Activated CD4-positive, alpha-beta T cell treated with anti-CD3 and anti-CD28 coated beads for 48 hours (primary cell): ENCODE results near the gene TMBIM4.
"Not testable (repeated sequence)": the region's sequence is repeated elsewhere in the genome, so short reads cannot be mapped to it uniquely, and the experiment has no call there.

ENCODE experiments used
- DNase-seq: peaks from one replicate; pipeline ENCODE4 v3.0.0-alpha.2; 2020

The TMBIM4 gene

DNA sequence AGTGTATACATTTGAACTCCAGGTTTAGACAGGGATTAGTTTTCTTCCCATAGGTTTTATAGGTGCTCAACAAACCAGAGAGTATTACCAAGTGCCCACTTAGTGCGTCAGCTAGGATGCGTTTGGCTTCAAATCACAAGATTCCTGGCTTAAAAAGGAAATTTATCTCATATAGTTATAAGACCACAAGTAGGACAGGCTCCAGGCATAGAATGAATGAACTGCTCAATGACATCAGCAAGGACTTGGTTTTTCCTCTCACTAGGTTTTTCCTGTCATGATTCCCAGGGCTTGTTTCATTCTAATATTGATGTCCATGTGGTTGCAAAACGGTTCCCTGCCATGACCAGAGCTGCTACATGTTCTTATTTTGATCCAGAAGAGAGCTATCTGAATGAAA lies 13.2 kb upstream of the TMBIM4 start:
- no peak for DNase-seq

DNA sequence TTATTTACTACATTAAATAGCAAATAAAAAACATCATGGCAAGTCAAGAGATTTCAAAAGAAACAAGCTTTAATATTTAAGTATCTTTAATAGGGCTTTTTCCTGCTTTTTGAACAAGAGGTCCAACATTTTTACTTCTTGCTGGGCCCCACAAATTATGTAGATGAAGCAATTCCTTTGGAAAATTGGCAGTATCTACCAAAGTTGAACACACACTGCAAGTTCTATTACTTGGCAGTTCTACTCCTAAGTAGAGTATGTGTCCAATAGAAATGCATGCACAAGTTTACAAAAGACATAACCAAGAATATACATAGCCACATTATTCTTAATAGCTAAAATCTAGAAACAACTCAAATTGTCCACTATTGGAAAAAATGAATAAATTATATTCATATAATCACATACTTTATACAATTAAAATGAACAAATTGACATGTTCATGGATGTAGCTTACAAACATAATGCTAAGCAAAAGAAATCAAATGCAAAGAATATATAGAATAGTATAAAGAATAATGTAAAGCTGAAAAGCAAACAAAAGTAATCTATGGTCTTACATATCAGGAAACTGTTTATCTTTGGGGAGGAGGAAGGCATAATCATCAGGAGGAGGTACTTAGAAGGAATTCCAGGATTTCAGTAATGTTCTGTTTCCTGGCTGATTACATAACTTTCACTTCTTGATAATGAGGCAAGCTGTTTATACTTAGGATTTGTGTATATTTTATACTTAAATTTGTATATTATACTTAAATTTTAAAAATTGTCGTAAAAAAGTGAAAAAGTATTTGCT lies 6.5 kb upstream of the TMBIM4 start:
- no peak for DNase-seq

DNA sequence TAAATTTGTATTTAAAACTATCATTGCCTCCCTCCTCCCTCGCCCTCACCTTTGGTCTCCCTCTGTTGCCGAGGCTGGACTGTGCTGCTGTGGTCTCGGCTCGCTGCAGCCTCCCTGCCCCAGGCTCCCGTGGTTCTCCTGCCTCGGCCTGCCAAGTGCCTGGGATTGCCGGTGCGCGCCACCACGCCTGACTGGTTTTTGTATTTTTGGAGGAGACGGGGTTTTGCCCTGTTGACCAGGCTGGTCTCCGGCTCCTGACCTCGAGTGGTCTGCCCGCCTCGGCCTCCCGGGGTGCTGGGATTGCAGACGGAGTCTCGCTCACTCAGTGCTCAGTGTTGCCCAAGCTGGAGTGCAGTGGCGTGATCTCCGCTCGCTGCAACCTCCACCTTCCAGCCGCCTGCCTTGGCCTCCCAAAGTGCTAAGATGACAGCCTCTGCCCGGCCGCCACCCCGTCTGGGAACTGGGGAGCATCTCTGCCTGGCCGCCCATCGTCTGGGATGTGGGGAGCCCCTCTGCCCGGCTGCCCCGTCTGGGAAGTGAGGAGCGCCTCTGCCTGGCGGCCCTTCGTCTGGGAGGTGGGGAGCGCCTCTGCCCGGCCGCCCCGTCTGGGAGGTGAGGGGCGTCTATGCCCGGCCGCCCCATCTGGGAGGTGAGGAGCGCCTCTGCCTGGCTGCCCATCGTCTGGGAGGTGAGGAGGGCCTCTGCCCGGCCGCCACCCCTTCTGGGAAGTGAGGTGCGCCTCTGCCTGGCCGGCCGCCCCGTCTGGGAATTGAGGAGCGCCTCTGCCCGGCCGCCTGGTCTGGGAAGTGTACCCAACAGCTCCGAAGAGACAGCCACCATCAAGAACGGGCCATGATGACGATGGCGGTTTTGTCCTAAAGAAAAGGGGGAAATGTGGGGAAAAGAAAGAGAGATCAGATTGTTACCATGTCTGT lies 4.9 kb upstream of the TMBIM4 start:
- DNase-seq, result not testable (repeated sequence)

DNA sequence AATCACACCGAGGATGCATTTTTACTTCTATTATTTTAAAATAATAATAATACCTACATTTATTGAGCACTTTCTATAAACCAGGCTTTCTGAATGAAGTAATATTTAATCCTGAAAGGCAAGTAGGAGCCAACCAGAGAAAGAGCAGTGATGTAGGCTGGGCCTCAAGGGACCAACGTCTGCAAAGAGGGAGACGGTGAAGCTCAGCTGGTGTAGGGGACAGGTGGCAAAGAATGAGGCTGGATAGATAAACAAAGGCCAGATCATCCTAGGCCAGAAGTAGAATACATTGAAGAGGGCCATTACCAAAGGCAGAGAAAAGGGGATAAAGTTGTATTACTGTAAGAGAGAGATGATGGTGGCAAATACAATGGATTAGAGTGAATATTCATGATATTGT lies 810 bp upstream of the TMBIM4 start:
- DNase-seq, result no peak

DNA sequence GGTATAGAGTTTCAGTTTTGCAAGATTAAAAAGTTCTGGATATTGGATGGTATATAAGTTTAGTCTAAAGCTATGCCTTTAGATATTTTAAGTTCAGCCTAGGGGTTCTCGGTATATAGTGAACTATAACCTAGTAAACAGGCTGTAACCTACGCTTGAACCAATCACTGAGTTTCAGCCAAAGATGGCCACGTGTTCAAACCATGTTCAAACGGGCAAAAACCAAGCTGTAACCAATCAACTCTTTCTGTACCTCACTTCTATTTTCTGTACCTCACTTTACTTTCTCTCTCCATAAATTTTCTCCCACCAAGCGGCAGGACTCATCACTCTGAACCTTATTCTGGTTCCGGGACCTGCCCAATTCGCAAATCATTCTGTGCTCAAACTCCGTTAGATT lies 1.4 kb downstream of the TMBIM4 start:
- DNase-seq, result no peak

- no peak for DNase-seq
Observed at GRCh38 chr12:66166561-66166960, 3.2 kb downstream of the TMBIM4 start.

DNA sequence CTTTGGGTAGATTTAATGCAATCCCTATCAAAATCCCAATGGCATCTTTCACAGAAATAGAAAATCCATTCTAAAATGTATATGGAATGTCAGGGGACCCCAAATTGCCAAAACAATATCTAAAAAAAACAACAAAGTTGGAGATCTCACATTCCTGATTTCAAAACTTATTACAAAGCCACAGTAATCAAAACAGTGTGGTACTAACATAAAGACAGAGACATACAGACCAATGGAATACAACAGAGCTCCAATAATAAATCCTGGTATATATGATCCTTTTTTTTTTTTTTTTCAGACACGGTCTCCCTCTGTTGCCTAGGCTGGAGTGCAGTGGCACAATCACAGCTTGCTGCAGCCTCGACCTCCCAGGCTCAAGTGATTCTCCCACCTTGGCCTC lies 4.7 kb downstream of the TMBIM4 start:
- DNase-seq, result no peak

DNA sequence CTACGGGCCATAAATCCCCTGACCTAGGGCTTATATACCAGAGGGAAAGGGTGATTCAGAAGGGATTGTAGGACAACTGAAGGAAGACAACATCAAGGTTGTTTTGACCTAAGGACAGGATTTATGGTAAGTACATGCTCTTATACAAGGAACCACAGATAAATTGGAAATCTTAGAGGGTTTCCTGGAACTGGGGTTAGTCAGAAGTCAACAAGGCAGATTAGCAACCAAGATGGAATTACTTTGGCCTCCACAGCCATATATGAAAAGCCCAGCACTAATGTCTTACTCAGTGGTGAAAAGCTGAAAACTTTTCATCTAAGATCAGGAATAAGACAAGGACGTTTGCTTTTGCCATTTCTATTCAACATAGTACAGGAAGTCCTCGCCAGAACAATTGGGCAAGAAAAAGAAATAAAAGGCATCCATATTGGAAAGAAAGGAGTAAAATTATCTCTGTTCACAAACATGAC lies 5.4 kb downstream of the TMBIM4 start:
- no peak for DNase-seq

GRCh38 chr12:66163289-66163688 lies 6.5 kb downstream of the TMBIM4 start:
- DNase-seq, result no peak

- no peak for DNase-seq
Observed at GRCh38 chr12:66162701-66163100, 7.1 kb downstream of the TMBIM4 start.

- no peak for DNase-seq
Observed at GRCh38 chr12:66160704-66161103, 9.1 kb downstream of the TMBIM4 start.

GRCh38 chr12:66159123-66159522 lies 10.7 kb downstream of the TMBIM4 start:
- DNase-seq, result no peak

- DNase-seq, result no peak
Observed at GRCh38 chr12:66156654-66157053, 13.1 kb downstream of the TMBIM4 start.

- DNase-seq, result no peak
Observed at GRCh38 chr12:66154776-66155175, 15.0 kb downstream of the TMBIM4 start.

DNA sequence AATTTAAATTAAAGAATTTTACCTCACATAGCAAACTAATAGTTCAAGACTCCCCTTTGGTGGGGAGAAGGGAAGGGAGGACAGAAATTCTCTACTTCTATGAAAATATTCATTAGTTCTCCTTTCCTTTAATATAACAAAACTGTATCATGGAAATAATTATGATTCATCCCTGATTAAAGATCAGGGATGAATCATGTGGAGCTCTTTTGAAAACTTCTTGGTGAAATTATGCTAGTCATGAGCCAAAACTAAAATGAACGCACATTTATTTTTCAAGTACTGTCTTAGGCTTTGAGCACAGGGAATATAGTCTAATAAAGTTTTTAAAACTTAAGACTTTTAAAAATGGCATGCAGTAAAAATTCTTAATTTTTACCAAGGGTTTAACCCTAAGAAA lies 17.1 kb downstream of the TMBIM4 start:
- DNase-seq, result no peak

DNA sequence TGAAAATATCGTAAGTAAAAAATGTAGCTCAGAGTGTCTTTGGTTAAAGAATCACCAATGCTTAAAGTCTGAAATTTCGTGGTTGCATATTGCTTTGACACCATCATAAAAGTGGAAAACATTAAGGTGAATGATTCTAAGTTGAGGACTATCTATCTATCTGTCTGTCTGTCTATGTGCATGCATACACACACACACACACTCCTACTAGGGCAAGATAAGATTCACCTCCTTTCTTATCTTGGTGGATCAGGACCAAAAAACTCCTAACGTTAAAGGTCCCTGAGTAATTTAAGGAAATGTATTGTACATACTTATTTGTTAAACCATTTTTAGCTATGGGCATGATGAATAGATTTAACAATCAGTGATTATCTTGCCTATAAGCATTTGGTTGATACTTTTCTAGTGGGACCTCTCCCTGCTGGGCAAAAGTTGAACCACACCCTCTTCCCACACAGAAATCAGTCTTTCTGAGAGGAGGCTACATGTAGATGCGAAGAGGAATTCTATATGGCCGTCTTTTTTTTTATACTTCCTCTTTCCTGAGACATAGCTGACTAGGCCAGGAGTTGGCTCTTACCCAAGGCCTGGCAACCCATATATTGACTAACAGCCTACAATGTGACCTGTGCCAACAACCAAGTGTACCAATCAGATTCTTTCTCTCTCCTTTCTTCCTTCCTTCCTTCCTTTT lies 19.9 kb downstream of the TMBIM4 start:
- DNase-seq, result no peak

DNA sequence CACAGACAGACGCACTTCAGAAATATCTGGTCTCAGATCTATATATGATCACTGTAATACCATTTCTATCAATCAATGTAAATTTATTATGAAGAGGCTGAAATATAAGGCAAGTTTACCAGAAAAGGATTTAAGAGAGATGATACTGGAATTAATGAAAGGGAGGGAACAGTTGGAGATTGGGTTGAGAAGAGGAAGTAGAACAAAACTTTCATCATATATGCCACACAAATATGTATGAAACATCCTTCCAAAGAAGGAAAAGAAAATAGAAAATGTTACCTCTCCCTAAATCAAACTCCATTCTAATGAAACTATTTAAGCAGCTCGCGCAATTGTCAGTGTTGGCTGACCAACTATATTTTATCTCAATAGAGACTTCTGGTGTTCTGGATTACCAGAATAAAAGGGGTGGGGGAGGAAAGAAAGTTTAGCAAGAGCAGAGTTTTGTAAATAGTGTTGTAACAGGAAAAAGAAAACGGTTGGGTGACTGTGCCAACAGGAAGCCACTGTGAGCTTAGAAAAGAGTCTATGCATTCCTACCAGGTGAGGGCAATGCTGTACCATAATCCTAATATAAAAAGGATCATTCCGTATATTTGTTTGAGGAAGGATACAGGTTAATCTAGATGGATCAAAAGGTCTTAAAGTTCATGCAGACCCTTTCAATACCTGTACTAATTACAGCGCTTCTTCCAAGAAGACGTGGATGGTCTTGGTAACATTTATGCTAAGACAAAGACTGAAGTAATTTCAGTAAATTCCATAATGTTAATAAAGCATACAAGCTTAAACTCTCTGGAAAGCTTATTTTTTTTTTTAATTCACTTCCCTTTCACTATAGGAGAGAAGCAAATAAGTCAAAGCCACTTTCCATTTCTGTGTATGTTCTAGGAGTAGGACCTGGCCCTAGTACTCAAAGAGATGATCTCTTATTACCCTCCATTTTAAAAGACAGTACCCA lies 24.7 kb downstream of the TMBIM4 start:
- DNase-seq, result no peak

DNA sequence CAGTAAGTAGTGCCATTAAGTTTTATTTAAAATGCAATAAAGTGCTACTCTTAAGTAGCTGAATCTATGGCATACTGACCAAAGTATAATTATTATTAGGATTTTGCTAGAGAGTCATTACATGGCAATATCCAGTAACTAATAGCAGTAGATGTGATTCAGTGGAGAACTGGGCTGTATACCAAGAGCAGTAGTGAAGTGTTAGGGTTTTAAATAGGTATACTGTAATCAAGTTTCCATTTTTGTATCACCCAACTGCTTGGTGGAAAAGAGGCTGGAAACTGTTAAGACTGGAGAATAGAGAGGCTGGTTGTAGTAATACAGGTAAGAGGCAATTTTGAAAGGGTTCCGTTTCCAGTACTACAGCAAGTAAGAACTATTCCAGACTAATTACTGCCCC lies 25.9 kb downstream of the TMBIM4 start:
- no peak for DNase-seq

DNA sequence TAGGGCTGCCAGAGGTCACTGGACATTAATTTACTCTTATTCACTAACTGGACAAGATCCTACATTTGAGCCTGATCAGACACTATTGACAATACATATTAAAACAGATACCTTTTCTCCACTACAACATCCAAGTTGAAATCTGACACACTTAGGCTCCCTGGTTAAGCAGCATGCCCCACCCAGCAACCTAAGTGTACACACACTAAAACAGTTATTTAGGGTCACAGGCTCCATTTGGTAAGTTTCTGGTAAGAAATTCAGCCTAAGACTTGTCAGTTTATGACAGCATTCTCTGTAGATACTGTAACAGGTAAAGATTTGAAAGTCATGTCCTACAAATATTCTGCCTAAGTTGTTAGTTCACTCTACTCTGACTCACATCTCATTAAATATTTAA lies 27.0 kb downstream of the TMBIM4 start:
- no peak for DNase-seq

GRCh38 chr12:66141299-66141698 lies 28.5 kb downstream of the TMBIM4 start:
- no peak for DNase-seq

DNA sequence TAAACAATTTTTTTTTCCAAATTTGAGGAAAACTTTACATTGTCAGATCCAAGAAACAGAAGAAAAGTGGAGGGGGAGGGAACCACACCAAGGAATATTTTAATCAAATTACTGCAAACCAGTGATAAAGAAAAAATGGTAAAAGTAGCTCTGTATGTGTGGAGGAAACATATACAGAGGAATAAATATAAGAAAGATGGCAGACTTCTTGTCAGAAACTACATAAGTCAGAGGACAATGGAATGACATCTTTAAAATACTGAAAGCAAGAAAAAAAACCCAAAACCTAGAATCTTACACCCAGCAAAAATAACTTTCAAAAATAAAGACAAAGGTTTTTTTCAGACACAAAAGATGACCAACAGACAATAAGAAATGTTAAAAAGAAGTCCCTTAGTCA lies 29.1 kb downstream of the TMBIM4 start:
- no peak for DNase-seq

DNA sequence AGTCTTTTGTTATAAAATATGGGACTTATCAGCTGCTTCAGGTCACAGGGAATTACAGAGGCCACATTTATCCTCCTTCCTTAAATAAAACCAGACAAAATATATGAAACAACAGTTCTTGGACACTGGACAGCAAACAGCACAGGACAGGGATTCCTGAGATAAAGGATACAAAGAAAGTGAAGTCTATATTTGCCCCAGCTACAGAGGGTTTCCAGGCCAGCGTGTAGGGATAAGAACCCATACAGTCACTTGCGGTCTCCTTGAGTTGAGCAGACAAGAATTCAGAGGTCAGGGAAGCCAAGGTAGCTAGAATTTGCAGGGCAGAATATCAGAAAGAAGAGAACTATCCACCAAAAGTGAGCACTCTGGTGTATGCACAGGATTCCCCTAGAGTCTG lies 30.5 kb downstream of the TMBIM4 start:
- no peak for DNase-seq
